IPS-18a (cell line): ENCODE measurements around the gene SPSB4.
"Not testable (repeated sequence)": the region's sequence is repeated elsewhere in the genome, so short reads cannot be mapped to it uniquely, and the experiment has no call there.

ENCODE experiments used
- H3K27ac ChIP-seq: one replicate; pipeline ENCODE4 v1.5.1; 2013; ENCODE audit warnings: low read length
- H3K27me3 ChIP-seq: one replicate; pipeline ENCODE4 v1.6.1; 2013; ENCODE audit warnings: mild to moderate bottlenecking, low read length; ENCODE audit not compliant: control insufficient read depth, insufficient read depth
- H3K36me3 ChIP-seq: one replicate; pipeline ENCODE4 v1.6.1; 2013; ENCODE audit warnings: low read depth, low read length; ENCODE audit not compliant: control insufficient read depth
- H3K4me1 ChIP-seq: one replicate; pipeline ENCODE4 v1.6.1; 2013; ENCODE audit warnings: low read depth, low read length; ENCODE audit not compliant: control insufficient read depth
- H3K4me3 ChIP-seq: one replicate; pipeline ENCODE4 v1.5.1; 2013; ENCODE audit warnings: low read length
- H3K9ac ChIP-seq: one replicate; pipeline ENCODE4 v1.6.1; 2013; ENCODE audit warnings: mild to moderate bottlenecking, low read length, moderate library complexity
- H3K9me3 ChIP-seq: one replicate; pipeline ENCODE4 v1.6.1; 2013; ENCODE audit warnings: low read depth, low read length; ENCODE audit not compliant: control insufficient read depth

SPSB4 gene

DNA sequence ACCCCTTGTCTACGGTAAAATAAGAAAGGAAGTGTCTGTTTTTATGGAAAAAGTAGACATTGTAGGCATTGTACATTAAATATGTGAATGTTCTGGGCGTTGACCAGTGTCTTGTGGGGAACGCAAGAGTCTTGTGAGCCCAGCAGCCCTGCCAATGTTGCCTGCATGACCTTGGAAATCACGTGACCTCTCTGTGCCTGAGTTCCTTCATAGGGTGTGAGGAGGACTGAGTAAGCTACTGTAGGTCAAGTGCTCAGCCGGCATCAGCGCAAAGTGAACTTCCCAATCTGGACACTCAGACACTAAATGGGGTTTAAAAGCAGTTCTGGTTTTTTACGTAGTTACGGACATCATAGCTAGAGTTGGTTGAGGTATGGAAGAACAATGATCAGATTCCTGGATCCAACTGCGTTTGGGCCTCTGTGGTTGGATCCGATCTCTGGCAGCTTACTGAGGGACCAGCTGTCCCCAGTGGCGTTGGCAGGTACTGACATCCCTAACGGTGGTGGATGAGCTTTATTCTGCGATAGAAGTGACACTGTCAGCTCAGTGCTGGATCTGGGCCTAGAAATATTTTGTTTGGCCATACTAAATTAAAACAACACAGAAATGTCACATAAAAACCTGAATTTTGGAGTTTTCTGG, 63.8 kb downstream of the SPSB4 start:
- H3K27me3 ChIP-seq = no peaks in the 10 kb centered on the region
- no peak overlapping the region for H3K27ac ChIP-seq
- H3K9me3 ChIP-seq = no peaks in the 10 kb centered on the region

DNA sequence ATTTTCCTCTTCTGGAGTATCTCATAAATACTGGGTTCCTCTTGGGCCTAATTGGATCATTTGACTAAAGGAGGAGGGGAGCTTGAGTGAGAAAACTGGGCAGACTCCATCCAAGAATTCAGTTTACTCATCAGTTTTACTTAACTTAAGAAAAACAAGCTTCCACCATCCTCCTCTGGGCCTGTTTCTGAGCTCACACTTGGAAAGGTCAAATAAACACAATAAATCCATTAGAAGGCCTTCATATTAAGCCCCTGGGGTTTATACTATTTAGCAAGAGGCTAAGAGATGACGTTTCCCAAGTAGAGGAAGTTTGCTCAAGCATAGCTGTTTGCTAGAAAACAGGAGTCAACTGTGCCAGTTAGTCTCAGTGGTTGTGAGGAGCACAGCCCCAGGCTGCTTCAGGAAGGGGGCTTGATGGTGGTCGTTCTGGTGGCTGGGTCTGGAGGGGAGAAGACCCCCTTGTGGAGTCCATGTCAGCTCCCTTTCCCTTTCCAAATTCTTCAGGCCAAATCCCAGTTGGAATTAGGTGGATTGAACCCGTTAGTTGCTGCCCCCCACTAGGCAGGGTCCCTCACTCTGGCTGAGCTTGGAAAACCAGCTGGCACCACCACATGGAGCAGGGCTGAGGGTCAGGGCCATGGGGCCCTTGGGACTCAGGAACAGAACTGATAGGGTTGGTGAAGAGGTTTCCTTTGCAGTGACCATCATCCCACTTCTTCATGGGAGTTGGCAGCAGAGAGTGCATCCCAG, 64.8 kb downstream of the SPSB4 start:
- Histone ChIP-seq H3K27ac (no peak overlapping the region), H3K9ac (no peak overlapping the region), H3K4me3 (no peak overlapping the region), H3K36me3 (no peaks in the 10 kb centered on the region), H3K4me1 (no peaks in the 10 kb centered on the region), H3K9me3 (no peaks in the 10 kb centered on the region), H3K27me3 (no peaks in the 10 kb centered on the region)

More for the DNA sequence above, 63.8 kb downstream of the SPSB4 start:
- no peaks in the 10 kb centered on the region for H3K4me1 ChIP-seq
- no peak overlapping the region for H3K9ac ChIP-seq
- H3K36me3 ChIP-seq = no peaks in the 10 kb centered on the region
- H3K4me3 ChIP-seq = no peak overlapping the region

DNA sequence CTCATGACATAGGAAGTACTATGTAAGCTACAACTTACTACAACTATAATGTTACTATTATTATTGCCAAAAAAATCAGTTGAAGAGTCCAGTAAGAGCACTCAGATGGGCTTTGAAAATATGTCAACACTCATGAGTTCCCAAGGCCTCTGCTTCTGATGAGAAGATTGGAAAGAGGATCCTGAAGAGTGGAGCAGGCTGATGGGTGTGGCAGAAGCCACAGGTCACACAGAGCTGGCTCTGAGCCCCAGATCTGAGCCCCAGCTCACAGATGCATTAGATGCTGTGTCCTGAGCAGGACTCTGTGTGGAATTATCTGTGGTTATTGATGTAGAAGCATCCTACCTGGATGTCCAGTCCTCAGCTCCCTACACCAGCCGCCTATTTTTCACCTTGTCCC, 65.6 kb downstream of the SPSB4 start:
- Histone ChIP-seq H3K27ac (no peak overlapping the region), H3K4me3 (no peak overlapping the region), H3K9me3 (no peaks in the 10 kb centered on the region), H3K4me1 (no peaks in the 10 kb centered on the region), H3K36me3 (no peaks in the 10 kb centered on the region), H3K9ac (no peak overlapping the region), H3K27me3 (no peaks in the 10 kb centered on the region)

DNA sequence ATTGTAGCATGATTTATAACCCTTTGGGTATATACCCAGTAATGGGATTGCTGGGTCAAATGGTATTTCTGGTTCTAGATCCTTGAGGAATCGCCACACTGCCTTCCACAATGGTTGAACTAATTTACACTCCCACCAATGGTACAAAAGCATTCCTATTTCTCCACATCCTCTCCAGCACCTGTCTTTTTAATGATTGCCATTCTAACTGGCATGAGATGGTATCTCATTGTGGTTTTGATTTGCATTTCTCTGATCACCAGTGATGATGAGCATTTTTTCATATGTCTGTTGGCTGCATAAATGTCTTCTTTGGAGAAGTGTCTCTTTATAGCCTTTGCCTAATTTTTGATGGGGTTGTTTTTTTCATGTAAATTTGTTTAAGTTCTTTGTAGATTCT, 66.8 kb downstream of the SPSB4 start:
- H3K9ac ChIP-seq = not testable (repeated sequence)

DNA sequence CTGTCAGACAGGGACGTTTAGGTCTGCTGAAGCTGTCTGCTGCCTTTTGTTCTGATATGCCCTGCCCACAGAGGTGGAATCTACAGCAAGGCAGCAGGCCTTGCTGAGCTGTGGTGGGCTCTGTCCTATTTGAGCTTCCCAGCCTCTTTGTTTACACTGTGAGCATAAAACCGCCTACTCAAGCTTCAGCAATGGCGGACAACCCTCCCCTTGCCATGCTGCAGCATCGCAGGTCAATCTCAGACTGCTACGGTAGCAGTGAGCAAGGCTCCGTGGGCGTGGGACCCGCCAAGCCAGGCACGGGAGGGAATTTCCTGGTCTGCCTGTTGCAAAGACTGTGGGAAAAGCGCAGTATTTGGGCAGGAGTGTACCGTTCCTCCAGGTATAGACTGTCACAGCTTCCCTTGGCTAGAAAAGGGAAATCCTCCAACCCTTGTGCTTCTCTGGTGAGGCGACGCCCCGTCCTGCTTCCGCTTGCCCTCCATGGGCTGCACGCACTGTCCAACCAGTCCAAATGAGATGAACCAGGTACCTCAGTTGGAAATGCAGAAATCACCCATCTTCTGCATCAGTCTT, 71.4 kb downstream of the SPSB4 start:
- Histone ChIP-seq H3K27ac (no peak overlapping the region), H3K27me3 (no peaks in the 10 kb centered on the region), H3K36me3 (no peaks in the 10 kb centered on the region), H3K9me3 (no peaks in the 10 kb centered on the region), H3K4me3 (no peak overlapping the region), H3K9ac (no peak overlapping the region), H3K4me1 (no peaks in the 10 kb centered on the region)

More for the DNA sequence above, 66.8 kb downstream of the SPSB4 start:
- not testable (repeated sequence) for H3K27me3 ChIP-seq, H3K27ac ChIP-seq, H3K4me1 ChIP-seq, H3K4me3 ChIP-seq, H3K9me3 ChIP-seq, H3K36me3 ChIP-seq

DNA sequence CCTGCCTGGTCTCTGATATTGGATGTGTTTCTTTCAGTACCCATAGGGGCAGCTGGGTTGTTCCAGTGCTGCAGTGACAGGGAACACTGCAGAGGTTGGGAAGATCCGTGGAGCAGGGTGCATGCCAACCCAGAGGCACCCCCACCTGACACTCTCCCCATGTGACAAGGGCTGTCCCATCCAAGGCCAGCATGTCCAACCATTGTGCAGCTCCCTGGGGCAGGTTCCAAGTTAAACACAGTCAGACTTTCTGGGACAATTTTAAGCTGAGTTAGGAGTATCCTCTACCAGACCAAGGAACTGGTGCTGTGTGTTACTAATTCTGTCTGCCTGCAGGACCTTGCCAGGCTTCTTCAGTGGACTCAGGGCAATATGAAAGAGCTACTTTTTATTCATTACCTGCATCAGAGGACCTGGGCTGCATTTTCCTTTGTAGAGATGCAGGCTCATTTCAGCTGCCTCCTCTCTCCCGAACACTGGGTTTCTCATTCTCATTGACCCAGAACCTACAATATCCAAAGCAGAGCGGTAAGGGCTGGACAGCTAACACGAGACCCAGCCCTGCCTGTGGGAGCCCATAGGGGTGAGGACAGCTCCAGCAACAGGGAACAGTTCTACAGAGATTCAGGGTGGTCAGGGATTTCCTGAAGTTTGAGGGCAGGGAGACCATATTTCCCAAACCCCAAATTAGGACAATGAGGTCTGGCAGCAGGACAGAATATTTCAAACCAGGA, 72.7 kb downstream of the SPSB4 start:
- Histone ChIP-seq H3K9me3 (no peaks in the 10 kb centered on the region), H3K27me3 (no peaks in the 10 kb centered on the region), H3K4me1 (no peaks in the 10 kb centered on the region), H3K36me3 (no peaks in the 10 kb centered on the region), H3K27ac (no peak overlapping the region), H3K4me3 (no peak overlapping the region), H3K9ac (no peak overlapping the region)

DNA sequence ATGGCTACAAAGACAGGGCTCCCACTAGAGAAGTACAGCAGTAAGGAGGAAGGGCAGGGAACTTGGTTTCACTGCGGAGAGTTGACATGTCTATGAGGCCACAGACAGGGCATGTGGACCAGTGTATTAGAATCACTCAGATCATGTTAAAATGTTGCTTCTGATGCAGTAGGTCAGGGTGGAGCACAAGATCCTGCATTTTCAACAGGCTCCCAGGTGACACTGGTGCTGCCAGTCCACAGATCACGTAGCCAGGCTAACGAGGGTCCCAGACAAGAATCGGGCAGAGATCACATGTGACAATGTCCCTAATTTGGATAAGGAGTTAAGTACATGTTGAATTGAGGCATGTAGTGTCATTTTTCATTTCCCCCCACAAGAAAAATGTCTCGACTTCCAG, 73.6 kb downstream of the SPSB4 start:
- H3K36me3 ChIP-seq = no peaks in the 10 kb centered on the region
- no peaks in the 10 kb centered on the region for H3K9me3 ChIP-seq
- H3K27ac ChIP-seq = no peak overlapping the region
- H3K9ac ChIP-seq = no peak overlapping the region
- no peaks in the 10 kb centered on the region for H3K4me1 ChIP-seq
- no peak overlapping the region for H3K4me3 ChIP-seq
- H3K27me3 ChIP-seq = no peaks in the 10 kb centered on the region

DNA sequence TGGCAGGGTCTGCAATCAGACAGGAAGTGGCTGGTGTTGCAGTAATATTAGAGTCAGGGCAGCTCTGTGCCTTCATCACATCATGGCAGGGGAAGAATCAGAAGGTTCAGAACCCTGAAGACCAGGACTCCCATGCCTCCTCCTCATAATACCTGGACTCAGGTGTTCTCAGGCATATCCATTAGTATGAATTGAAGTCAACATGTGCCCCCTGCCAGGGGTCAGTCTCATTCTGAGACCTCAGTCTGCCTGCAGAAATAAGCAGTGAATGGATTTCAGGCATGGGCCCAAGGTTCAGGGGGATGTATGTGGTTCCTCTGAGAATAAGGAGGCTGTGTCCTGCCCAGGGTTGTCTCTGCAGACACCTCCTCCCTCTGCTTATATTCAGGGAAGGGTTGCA, 74.2 kb downstream of the SPSB4 start:
- Histone ChIP-seq H3K4me1 (no peaks in the 10 kb centered on the region), H3K9ac (no peak overlapping the region), H3K4me3 (no peak overlapping the region), H3K27me3 (no peaks in the 10 kb centered on the region), H3K9me3 (no peaks in the 10 kb centered on the region), H3K27ac (no peak overlapping the region), H3K36me3 (no peaks in the 10 kb centered on the region)

DNA sequence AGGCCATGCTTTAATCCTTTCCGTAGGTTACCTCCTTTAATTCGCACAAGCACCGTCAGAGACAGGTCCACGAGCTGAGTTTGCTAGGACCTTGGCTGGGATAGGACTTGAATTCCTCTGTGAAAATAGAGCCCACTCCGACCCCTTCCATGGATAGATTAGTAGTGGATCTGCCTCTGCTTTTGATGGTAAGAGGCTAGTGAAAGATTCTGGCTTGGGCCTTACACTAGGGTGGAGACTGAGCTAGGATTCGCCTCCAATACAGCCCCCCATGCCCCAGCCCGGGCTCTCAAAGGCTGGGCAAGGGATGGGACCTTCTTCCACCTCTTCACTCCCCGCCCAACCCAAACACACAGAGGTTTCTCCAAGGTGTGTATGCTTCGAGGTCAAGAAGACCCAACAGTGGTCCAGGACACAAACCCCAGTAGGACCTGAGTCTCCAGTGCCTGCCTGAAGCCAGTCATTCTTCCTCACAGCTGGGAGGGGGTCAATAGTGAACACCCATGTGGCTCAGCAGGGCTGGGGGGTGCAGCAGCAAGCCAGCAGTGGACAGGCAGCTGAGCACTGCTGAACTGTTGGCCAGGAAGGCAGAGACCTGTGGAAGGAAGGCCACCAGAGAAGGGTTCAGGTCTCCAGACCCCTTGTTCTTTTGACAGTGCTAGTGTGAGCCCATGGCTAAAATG, 75.7 kb downstream of the SPSB4 start:
- no peaks in the 10 kb centered on the region for H3K9me3 ChIP-seq
- no peaks in the 10 kb centered on the region for H3K4me1 ChIP-seq
- H3K9ac ChIP-seq = no peak overlapping the region
- H3K36me3 ChIP-seq = no peaks in the 10 kb centered on the region
- no peak overlapping the region for H3K4me3 ChIP-seq
- no peak overlapping the region for H3K27ac ChIP-seq
- H3K27me3 ChIP-seq = no peaks in the 10 kb centered on the region

DNA sequence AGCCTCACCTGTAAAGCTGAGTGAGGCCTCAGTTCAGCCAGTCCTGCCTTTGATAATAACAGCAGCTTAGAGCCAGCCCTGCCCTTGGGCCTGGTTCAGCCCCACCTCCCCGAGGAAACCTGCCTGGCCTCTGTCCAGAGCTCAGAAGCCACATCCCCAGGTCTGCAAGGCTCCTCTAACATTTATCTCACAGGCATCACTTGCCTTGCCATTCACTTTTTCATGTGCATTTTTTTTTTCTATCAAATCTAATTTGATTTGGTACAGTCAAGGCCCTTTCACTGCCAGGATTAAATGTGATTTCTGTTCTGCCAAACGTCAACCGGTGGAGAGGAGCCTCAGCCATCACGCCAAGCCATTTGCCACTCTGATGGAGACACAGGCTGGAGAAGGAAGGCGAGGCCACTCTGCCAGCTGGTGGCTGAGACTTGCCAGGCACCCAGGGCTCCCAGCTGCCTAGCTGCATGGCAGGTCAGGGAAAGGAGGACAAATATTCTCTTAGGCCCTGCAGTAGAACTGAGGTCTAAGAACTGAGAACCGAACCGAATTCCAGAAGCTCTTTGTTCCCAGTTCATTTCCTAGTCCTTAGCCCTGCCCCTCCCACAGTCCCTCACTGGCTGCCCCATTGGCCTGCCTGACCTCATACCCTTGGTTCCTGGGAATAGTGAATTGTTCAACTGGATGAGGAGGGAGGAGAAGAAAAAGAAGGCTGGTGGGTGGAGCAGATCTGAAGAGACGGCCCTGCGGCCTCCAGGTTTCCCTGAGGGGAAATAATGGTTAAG, 76.4 kb downstream of the SPSB4 start:
- Histone ChIP-seq H3K9me3 (no peaks in the 10 kb centered on the region), H3K27ac (no peak overlapping the region), H3K36me3 (no peaks in the 10 kb centered on the region), H3K4me1 (no peaks in the 10 kb centered on the region), H3K9ac (no peak overlapping the region), H3K27me3 (no peaks in the 10 kb centered on the region), H3K4me3 (no peak overlapping the region)
